NCI-H524 (cell line): ENCODE data around the gene LAX1.
"Not testable (repeated sequence)": the region's sequence is repeated elsewhere in the genome, so short reads cannot be mapped to it uniquely, and the experiment has no call there.

Experiments
- DNase-seq, 2 experiments: peaks; one replicate each; lab custom pipeline; 2025; lab: John Stamatoyannopoulos, UW

LAX1 gene

GRCh38 chr1:203769505-203770343 lies 4.7 kb downstream of the LAX1 start:
- peak; percentile 59 to 79 for DNase-seq

- DNase-seq = no peak
These were observed 6.9 kb downstream of the LAX1 start for GRCh38 chr1:203771901-203772301.

- no peak for DNase-seq
These were observed 7.9 kb downstream of the LAX1 start for GRCh38 chr1:203772836-203773235.

- DNase-seq = peak in 1 of 2 experiments; percentile 40
These were observed 11.7 kb downstream of the LAX1 start for GRCh38 chr1:203776636-203777035.

- no peak for DNase-seq
These were observed 12.6 kb downstream of the LAX1 start for GRCh38 chr1:203777596-203777995.

- DNase-seq = no peak
These were observed 13.2 kb downstream of the LAX1 start for GRCh38 chr1:203778146-203778545.

- DNase-seq = no peak
These were observed 13.8 kb downstream of the LAX1 start for GRCh38 chr1:203778789-203779188.

GRCh38 chr1:203781962-203782361 lies 17.0 kb downstream of the LAX1 start:
- DNase-seq = no peak

GRCh38 chr1:203789966-203790365 lies 25.0 kb downstream of the LAX1 start:
- DNase-seq = no peak

GRCh38 chr1:203791498-203791897 lies 26.5 kb downstream of the LAX1 start:
- DNase-seq = no peak

GRCh38 chr1:203792486-203792885 lies 27.5 kb downstream of the LAX1 start:
- no peak for DNase-seq

GRCh38 chr1:203793561-203793960 lies 28.6 kb downstream of the LAX1 start:
- not testable (repeated sequence) for DNase-seq

GRCh38 chr1:203794764-203795440 lies 29.9 kb downstream of the LAX1 start:
- DNase-seq = no peak

- peak; percentile 91 to 96 for DNase-seq
These were observed 30.7 kb downstream of the LAX1 start, which contains the start of the genes ZBED6 and ZC3H11A for GRCh38 chr1:203795441-203796235. Gene ZBED6, plus strand, starts transcription at chr1:203795623. Its CDS starts 1,900 bp downstream, at chr1:203797523. Gene ZC3H11A, plus strand, starts transcription at chr1:203795623. Its CDS starts 21,448 bp downstream, at chr1:203817071.

- DNase-seq = peak in 1 of 2 experiments; percentile 37
These were observed 31.2 kb downstream of the LAX1 start for GRCh38 chr1:203796236-203796605.

- DNase-seq = no peak
These were observed 32.2 kb downstream of the LAX1 start for GRCh38 chr1:203797216-203797615.

GRCh38 chr1:203797948-203798655 lies 33.1 kb downstream of the LAX1 start:
- peak in 1 of 2 experiments; percentile 15 for DNase-seq

GRCh38 chr1:203799157-203799556 lies 34.2 kb downstream of the LAX1 start:
- no peak for DNase-seq

- no peak for DNase-seq
These were observed 35.0 kb downstream of the LAX1 start for GRCh38 chr1:203799971-203800370.

GRCh38 chr1:203805689-203806088 lies 40.7 kb downstream of the LAX1 start:
- no peak for DNase-seq

GRCh38 chr1:203807196-203807595 lies 42.2 kb downstream of the LAX1 start:
- no peak for DNase-seq
